ENCODE measurements around the gene NEURL1B. TPM values are rescaled to one million over a fixed set of nuclear protein-coding genes. Genes with fewer than 3 reads are reported as not detected.

Gene NEURL1B
- total and polyA plus RNA-seq, 12 donors = 9.8 to 99.9 (median 41.5) TPM

DNA sequence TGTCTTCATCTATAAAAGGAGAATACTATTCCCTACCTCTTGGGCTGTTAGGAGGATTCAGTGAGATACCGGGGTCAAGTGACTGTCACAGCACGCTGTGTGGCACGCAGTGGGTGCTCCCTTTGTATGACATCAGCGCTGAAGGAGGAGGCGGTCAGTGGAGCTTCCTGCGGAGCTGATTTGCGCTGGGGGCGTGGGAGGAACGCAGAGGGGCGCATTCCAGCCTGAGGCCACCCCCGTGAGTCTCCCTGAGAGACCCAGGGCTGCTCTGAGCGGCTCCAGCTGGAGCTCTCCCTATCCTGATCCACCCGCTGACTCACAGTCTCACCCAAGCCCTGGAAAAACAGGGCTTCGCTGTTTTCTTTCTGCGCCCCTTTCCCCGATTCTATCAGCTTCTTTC, 24.3 kb upstream of the NEURL1B start:
- Histone ChIP-seq H3K36me3 (replicated peaks in 1 of 2) (no peaks in the 10 kb centered on the region), H3K9me3 (replicated peaks in 1 of 3) (no peaks in the 10 kb centered on the region), H3K4me3 (no peak overlapping the region), H3K27ac (peak overlapping the region in 4 of 5 donors; percentile 26 to 91 (median 70)), H3K4me1 (replicated peaks in 1 of 2) (no peaks in the 10 kb centered on the region), H3K27me3 (no peaks in the 10 kb centered on the region)
- TF ChIP-seq POLR2A (IDR thresholded peaks at IDR 0.05) = no peak
- TF ChIP-seq, protein P1, sequence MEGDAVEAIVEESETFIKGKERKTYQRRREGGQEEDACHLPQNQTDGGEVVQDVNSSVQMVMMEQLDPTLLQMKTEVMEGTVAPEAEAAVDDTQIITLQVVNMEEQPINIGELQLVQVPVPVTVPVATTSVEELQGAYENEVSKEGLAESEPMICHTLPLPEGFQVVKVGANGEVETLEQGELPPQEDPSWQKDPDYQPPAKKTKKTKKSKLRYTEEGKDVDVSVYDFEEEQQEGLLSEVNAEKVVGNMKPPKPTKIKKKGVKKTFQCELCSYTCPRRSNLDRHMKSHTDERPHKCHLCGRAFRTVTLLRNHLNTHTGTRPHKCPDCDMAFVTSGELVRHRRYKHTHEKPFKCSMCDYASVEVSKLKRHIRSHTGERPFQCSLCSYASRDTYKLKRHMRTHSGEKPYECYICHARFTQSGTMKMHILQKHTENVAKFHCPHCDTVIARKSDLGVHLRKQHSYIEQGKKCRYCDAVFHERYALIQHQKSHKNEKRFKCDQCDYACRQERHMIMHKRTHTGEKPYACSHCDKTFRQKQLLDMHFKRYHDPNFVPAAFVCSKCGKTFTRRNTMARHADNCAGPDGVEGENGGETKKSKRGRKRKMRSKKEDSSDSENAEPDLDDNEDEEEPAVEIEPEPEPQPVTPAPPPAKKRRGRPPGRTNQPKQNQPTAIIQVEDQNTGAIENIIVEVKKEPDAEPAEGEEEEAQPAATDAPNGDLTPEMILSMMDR (IDR thresholded peaks at IDR 0.05) = no peak
- WGBS, 4 donors = 64 to 86% (median 67%) methylated on average over 14 to 16 of the region's 16 CpGs
- DNase-seq = peak in 6 of 7 donors; percentile 44 to 77 (median 60)
- intact Hi-C loops (cut with DNase I) = no loop called here

DNA sequence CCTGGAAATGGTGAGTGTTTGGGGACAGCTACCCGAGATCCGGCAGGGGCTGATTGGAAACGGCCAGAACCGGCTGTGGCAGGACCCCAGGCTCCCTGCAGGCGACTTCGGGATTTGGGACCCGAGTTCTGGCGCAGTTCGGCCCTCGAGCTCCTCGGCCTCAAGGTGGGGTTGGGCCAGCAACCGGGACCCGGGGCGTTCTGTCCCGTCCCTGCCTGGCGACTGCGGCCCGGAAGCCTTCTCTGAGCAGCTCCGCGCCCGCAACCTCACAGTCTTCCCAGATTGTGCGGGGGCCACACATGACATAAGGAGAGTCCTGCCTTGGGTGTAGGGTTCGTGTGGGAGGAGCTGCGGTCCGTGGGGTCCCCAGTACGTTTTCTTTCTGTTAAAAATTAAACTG, 23.2 kb upstream of the NEURL1B start:
- 80 to 90% (median 88%) methylated on average over 8 to 26 of the region's 26 CpGs for WGBS, 4 donors
- H3K27me3 ChIP-seq = no peaks in the 10 kb centered on the region
- H3K36me3 ChIP-seq (replicated peaks in 1 of 2) = no peaks in the 10 kb centered on the region
- H3K4me3 ChIP-seq = no peak overlapping the region
- H3K4me1 ChIP-seq (replicated peaks in 1 of 2) = no peaks in the 10 kb centered on the region
- no peak for TF ChIP-seq POLR2A (IDR thresholded peaks at IDR 0.05)
- TF ChIP-seq, protein P1 (IDR thresholded peaks at IDR 0.05) = no peak
- H3K9me3 ChIP-seq (replicated peaks in 1 of 3) = no peaks in the 10 kb centered on the region
- no peak for DNase-seq
- H3K27ac ChIP-seq = peak overlapping the region in 1 of 5 donors; percentile 91
- intact Hi-C loops (cut with DNase I) = no loop called here

DNA sequence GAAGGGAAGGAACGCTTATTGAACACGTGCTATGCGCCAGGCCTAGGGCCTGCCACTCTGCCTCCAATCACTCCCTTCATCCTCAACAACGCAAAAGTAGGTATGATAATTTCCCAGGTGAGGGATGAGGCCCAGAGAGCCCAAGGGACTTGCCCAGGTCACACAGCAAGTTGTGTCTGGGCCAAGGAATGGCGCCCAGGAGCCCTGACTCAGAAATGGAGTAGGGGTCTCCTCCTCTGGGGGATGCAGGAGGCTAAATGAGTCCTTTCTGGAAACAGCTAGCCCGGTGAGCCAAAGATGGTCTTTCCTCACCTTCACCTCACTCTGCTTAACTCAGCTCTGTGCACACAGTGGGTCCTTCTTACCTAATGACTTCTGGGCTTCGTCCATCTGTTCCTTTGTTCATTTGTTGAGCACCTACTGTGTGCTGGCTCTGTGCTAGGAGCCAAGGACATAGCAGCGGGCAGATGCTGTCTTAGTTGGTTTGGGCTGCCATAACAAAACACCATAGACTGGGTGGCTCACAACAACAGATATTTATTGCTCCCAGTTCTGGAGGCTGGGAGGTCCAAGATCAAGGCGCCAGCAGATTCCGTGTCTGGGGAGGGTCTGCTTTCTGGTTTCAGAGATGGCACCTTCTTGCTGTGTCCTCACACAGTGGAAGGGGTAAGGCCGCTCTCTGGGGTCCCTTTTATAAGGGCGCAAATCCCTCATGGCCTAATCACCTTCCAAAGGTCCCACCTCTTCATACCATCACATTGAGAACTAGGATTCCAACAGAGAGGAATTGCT, 22.3 kb upstream of the NEURL1B start:
- Histone ChIP-seq H3K9me3 (replicated peaks in 1 of 3) (no peaks in the 10 kb centered on the region), H3K4me1 (replicated peaks in 1 of 2) (no peaks in the 10 kb centered on the region), H3K36me3 (replicated peaks in 1 of 2) (no peaks in the 10 kb centered on the region), H3K4me3 (no peak overlapping the region), H3K27ac (peak overlapping the region in 1 of 5 donors; percentile 27), H3K27me3 (no peaks in the 10 kb centered on the region)
- TF ChIP-seq POLR2A (IDR thresholded peaks at IDR 0.05) = no peak
- TF ChIP-seq, protein P1 (IDR thresholded peaks at IDR 0.05) = no peak
- WGBS, 4 donors = 89 to 96% (median 92%) methylated on average over 11 to 12 of the region's 12 CpGs
- no peak for DNase-seq
- intact Hi-C loops (cut with DNase I) = no loop called here

DNA sequence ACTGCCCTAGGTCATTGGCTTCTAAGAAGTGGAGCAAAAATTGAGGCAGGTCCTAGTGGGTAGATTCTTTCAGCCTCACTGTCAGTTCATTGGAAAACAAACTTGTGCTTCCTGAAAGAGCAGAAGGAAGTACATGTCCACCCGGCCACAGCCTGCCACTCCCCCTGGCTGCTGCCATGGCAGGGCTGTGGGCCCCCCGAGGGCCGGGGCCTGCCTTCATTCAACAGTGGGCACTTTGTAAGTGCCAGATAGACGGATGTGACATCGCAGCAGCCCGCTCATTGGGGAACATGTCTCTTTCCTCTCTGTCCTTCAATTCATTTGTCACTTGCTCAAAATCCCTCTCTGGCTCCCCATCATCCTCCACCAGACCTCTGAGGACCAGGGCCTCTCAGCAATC, 20.6 kb upstream of the NEURL1B start:
- DNase-seq = no peak
- H3K4me1 ChIP-seq (replicated peaks in 1 of 2) = no peaks in the 10 kb centered on the region
- no peaks in the 10 kb centered on the region for H3K9me3 ChIP-seq (replicated peaks in 1 of 3)
- no peak overlapping the region for H3K4me3 ChIP-seq
- no peak for TF ChIP-seq POLR2A (IDR thresholded peaks at IDR 0.05)
- TF ChIP-seq, protein P1 (IDR thresholded peaks at IDR 0.05) = no peak
- intact Hi-C loops (cut with DNase I) = no loop called here
- no peaks in the 10 kb centered on the region for H3K36me3 ChIP-seq (replicated peaks in 1 of 2)
- H3K27me3 ChIP-seq = no peaks in the 10 kb centered on the region
- H3K27ac ChIP-seq = peak overlapping the region in 1 of 5 donors; percentile 20
- 73 to 83% (median 77%) methylated on average over 6 of the region's 6 CpGs for WGBS, 4 donors
